HepG2 (cell line): Measurements from ENCODE around the gene NCOA5. TPM values are rescaled to one million over a fixed set of nuclear protein-coding genes. Genes with fewer than 3 reads are reported as not detected.

Experiments used
- FIP1L1 ChIP-seq: fragments of 200-400 bp; formaldehyde crosslinking; IDR thresholded peaks from 2 replicates; pipeline ENCODE4 v1.6.1; 2018; ENCODE audit warnings: low read depth, mild to moderate bottlenecking, low read length, moderate library complexity, borderline replicate concordance; ENCODE audit not compliant: insufficient read depth
- FOSL1 ChIP-seq: sonication (generic); formaldehyde crosslinking; IDR thresholded peaks from 2 replicates; pipeline ENCODE4 v1.9.0; 2021; ENCODE audit warnings: missing genetic modification reagents, borderline replicate concordance
- FOXA3 ChIP-seq: IDR thresholded peaks from 2 replicates; pipeline ENCODE4 v1.6.1; 2016; ENCODE audit warnings: missing genetic modification reagents, missing compliant biosample characterization
- KLF13 ChIP-seq: sonication (generic); formaldehyde crosslinking; IDR thresholded peaks from 2 replicates; pipeline ENCODE4 v1.4.0; 2020; ENCODE audit warnings: mild to moderate bottlenecking, missing genetic modification reagents
- MEIS1 ChIP-seq: sonication (generic); formaldehyde crosslinking; IDR thresholded peaks from 2 replicates; pipeline ENCODE4 v1.9.0; 2021; ENCODE audit warnings: mild to moderate bottlenecking, missing genetic modification reagents, moderate library complexity, borderline replicate concordance
- MEIS2 ChIP-seq: sonication (generic); formaldehyde crosslinking; IDR thresholded peaks from 2 replicates; pipeline ENCODE4 v1.9.0; 2021; ENCODE audit warnings: mild to moderate bottlenecking, missing genetic modification reagents
- NFYB ChIP-seq: sonication (generic); formaldehyde crosslinking; IDR thresholded peaks from 2 replicates; pipeline ENCODE4 v1.4.0; 2020; ENCODE audit warnings: missing genetic modification reagents
- PRDM10 ChIP-seq: sonication (generic); formaldehyde crosslinking; IDR thresholded peaks from 2 replicates; pipeline ENCODE4 v1.4.0; 2020; ENCODE audit warnings: low read depth, missing genetic modification reagents
- SMAD3 ChIP-seq: sonication (generic); formaldehyde crosslinking; IDR thresholded peaks from 2 replicates; pipeline ENCODE4 v1.4.0; 2020; ENCODE audit warnings: missing genetic modification reagents
- TBL1XR1 ChIP-seq: fragments of 150-350 bp; IDR thresholded peaks from 2 replicates; pipeline ENCODE4 v1.6.1; 2014; ENCODE audit warnings: borderline replicate concordance, low read length; ENCODE audit not compliant: partially characterized antibody
- ZNF230 ChIP-seq: sonication (generic); formaldehyde crosslinking; IDR thresholded peaks from 2 replicates; pipeline ENCODE4 v1.4.0; 2020; ENCODE audit warnings: mild to moderate bottlenecking, missing genetic modification reagents
- ZNF431 ChIP-seq: sonication (generic); formaldehyde crosslinking; IDR thresholded peaks from 2 replicates; pipeline ENCODE4 v1.9.0; 2022; ENCODE audit warnings: missing genetic modification reagents, low read depth, mild to moderate bottlenecking, borderline replicate concordance
- ZNF512B ChIP-seq: sonication (generic); formaldehyde crosslinking; IDR thresholded peaks from 2 replicates; pipeline ENCODE4 v1.5.1; 2020; ENCODE audit warnings: missing genetic modification reagents, mild to moderate bottlenecking, borderline replicate concordance
- ZNF672 ChIP-seq: sonication (generic); formaldehyde crosslinking; IDR thresholded peaks from 2 replicates; pipeline ENCODE4 v1.8.1; 2022; ENCODE audit warnings: missing genetic modification reagents
- polyA plus RNA-seq, 8 experiments: library from polyadenylated mRNA; depleted of rRNA in 3 of 8; stranded (reverse) in 7 of 8; unstranded in 1 of 8; fragments of >200 nt; fragmentation: Illumina TruSeq in 4 of 8; extraction: Trizol in 4 of 8; gene quantifications; 2 replicates each; pipeline versions ENCODE4 v1.2.1 to v1.2.3, GENCODE V29; 2011 to 2016; ENCODE audit warnings: low read depth in 4 of 8, missing spikeins in 1 of 8, mixed read lengths in 1 of 8; ENCODE audit not compliant: insufficient read depth in 1 of 8
- total RNA-seq, 5 experiments: library from RNA; depleted of rRNA; stranded (reverse); fragments of >200 nt; fragmentation: Illumina TruSeq; extraction: Trizol; gene quantifications; 2 replicates each; pipeline ENCODE4 v1.2.3, GENCODE V29; 2016; ENCODE audit warnings: low read depth in 1 of 5
- TF ChIP-seq, protein P1 (sequence below): IDR thresholded peaks from 2 replicates; pipeline ENCODE4 v1.6.1; 2016; ENCODE audit warnings: missing biosample characterization, missing genetic modification reagents, low read depth
- TF ChIP-seq, protein P2 (sequence below): IDR thresholded peaks from 2 replicates; pipeline ENCODE4 v1.6.1; 2016; ENCODE audit warnings: low read depth
- TF ChIP-seq, protein P3 (sequence below): sonication (generic); formaldehyde crosslinking; conservative IDR thresholded peaks from 2 replicates; pipeline ENCODE4 v1.8.0; 2022; ENCODE audit warnings: missing genetic modification reagents

The NCOA5 gene
- total and polyA plus RNA-seq, 2 of the 13 experiments (the other 11 are each of a cell fraction or from before 2014, with no cell fraction given): 16.5 to 28.4 TPM

- TF ChIP-seq, protein P1, sequence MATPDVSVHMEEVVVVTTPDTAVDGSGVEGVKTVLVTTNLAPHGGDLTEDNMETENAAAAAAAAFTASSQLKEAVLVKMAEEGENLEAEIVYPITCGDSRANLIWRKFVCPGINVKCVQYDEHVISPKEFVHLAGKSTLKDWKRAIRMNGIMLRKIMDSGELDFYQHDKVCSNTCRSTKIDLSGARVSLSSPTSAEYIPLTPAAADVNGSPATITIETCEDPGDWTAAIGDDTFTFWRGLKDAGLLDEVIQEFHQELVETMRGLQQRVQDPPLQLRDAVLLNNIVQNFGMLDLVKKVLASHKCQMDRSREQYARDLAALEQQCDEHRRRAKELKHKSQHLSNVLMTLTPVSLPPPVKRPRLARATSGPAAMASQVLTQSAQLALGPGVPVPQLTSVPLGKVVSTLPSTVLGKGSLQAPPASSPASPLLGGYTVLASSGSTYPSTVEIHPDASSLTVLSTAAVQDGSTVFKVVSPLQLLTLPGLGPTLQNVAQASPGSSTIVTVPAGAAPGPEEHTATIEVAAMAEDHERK (CRISPR knock-in tag): no peak
- peak; percentile 46 for TF ChIP-seq NFYB (CRISPR knock-in tag)
- TF ChIP-seq, protein P2, sequence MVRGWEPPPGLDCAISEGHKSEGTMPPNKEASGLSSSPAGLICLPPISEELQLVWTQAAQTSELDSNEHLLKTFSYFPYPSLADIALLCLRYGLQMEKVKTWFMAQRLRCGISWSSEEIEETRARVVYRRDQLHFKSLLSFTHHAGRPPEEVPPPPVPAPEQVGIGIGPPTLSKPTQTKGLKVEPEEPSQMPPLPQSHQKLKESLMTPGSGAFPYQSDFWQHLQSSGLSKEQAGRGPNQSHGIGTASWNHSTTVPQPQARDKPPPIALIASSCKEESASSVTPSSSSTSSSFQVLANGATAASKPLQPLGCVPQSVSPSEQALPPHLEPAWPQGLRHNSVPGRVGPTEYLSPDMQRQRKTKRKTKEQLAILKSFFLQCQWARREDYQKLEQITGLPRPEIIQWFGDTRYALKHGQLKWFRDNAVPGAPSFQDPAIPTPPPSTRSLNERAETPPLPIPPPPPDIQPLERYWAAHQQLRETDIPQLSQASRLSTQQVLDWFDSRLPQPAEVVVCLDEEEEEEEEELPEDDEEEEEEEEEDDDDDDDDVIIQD: no peak
- TF ChIP-seq FOXA3: no peak
- TF ChIP-seq ZNF512B (CRISPR knock-in tag): no peak
- no peak for TF ChIP-seq FOSL1
- no peak for TF ChIP-seq TBL1XR1
- TF ChIP-seq FIP1L1: no peak
- TF ChIP-seq ZNF431: no peak
- TF ChIP-seq, protein P3, sequence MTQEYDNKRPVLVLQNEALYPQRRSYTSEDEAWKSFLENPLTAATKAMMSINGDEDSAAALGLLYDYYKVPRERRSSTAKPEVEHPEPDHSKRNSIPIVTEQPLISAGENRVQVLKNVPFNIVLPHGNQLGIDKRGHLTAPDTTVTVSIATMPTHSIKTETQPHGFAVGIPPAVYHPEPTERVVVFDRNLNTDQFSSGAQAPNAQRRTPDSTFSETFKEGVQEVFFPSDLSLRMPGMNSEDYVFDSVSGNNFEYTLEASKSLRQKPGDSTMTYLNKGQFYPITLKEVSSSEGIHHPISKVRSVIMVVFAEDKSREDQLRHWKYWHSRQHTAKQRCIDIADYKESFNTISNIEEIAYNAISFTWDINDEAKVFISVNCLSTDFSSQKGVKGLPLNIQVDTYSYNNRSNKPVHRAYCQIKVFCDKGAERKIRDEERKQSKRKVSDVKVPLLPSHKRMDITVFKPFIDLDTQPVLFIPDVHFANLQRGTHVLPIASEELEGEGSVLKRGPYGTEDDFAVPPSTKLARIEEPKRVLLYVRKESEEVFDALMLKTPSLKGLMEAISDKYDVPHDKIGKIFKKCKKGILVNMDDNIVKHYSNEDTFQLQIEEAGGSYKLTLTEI: no peak
- no peak for TF ChIP-seq PRDM10 (CRISPR knock-in tag)
- no peak for TF ChIP-seq MEIS2
- no peak for TF ChIP-seq KLF13
- no peak for TF ChIP-seq MEIS1
- TF ChIP-seq ZNF672 (CRISPR knock-in tag): no peak
- TF ChIP-seq ZNF230 (CRISPR knock-in tag): peak; percentile 52; the same call in 1 of the 2 replicates
- no peak for TF ChIP-seq SMAD3 (CRISPR knock-in tag)
These were observed 28.1 kb upstream of the NCOA5 start, which contains the start of gene CD40 (continued) for GRCh38 chr20:46117704-46118467.
